IPS-18a (cell line): Measurements from ENCODE around the gene GRM5.
"Not testable (repeated sequence)": the region's sequence is repeated elsewhere in the genome, so short reads cannot be mapped to it uniquely, and the experiment has no call there.

Experiments
- H3K27ac ChIP-seq: one replicate; pipeline ENCODE4 v1.5.1; 2013; ENCODE audit warnings: low read length
- H3K27me3 ChIP-seq: one replicate; pipeline ENCODE4 v1.6.1; 2013; ENCODE audit warnings: mild to moderate bottlenecking, low read length; ENCODE audit not compliant: control insufficient read depth, insufficient read depth
- H3K36me3 ChIP-seq: one replicate; pipeline ENCODE4 v1.6.1; 2013; ENCODE audit warnings: low read depth, low read length; ENCODE audit not compliant: control insufficient read depth
- H3K4me1 ChIP-seq: one replicate; pipeline ENCODE4 v1.6.1; 2013; ENCODE audit warnings: low read depth, low read length; ENCODE audit not compliant: control insufficient read depth
- H3K4me3 ChIP-seq: one replicate; pipeline ENCODE4 v1.5.1; 2013; ENCODE audit warnings: low read length
- H3K9ac ChIP-seq: one replicate; pipeline ENCODE4 v1.6.1; 2013; ENCODE audit warnings: mild to moderate bottlenecking, low read length, moderate library complexity
- H3K9me3 ChIP-seq: one replicate; pipeline ENCODE4 v1.6.1; 2013; ENCODE audit warnings: low read depth, low read length; ENCODE audit not compliant: control insufficient read depth

The GRM5 gene

GRCh38 chr11:88535266-88535665 is 530.5 kb downstream of the GRM5 start:
- Histone ChIP-seq H3K36me3 (no peaks in the 10 kb centered on the region), H3K9me3 (no peaks in the 10 kb centered on the region), H3K27ac (no peak overlapping the region), H3K4me3 (no peak overlapping the region), H3K4me1 (no peaks in the 10 kb centered on the region), H3K9ac (no peak overlapping the region), H3K27me3 (no peaks in the 10 kb centered on the region)

- not testable (repeated sequence) for H3K36me3 ChIP-seq, H3K4me3 ChIP-seq, H3K9ac ChIP-seq, H3K9me3 ChIP-seq, H3K4me1 ChIP-seq, H3K27ac ChIP-seq, H3K27me3 ChIP-seq
Observed at GRCh38 chr11:88534706-88535105, 531.1 kb downstream of the GRM5 start.

- H3K4me3 ChIP-seq, result no peak overlapping the region
- H3K27ac ChIP-seq, result no peak overlapping the region
- no peaks in the 10 kb centered on the region for H3K9me3 ChIP-seq
- H3K36me3 ChIP-seq, result no peaks in the 10 kb centered on the region
- H3K9ac ChIP-seq, result no peak overlapping the region
- H3K27me3 ChIP-seq, result no peaks in the 10 kb centered on the region
- no peaks in the 10 kb centered on the region for H3K4me1 ChIP-seq
Observed at GRCh38 chr11:88534185-88534584, 531.6 kb downstream of the GRM5 start.

GRCh38 chr11:88533001-88533400 is 532.8 kb downstream of the GRM5 start:
- no peaks in the 10 kb centered on the region for H3K36me3 ChIP-seq
- H3K9me3 ChIP-seq, result no peaks in the 10 kb centered on the region

GRCh38 chr11:88531831-88532230 is 534.0 kb downstream of the GRM5 start:
- H3K27ac ChIP-seq, result no peak overlapping the region

More at GRCh38 chr11:88533001-88533400, 532.8 kb downstream of the GRM5 start:
- Histone ChIP-seq H3K27me3 (no peaks in the 10 kb centered on the region), H3K9ac (no peak overlapping the region), H3K4me3 (no peak overlapping the region), H3K4me1 (no peaks in the 10 kb centered on the region), H3K27ac (no peak overlapping the region)

GRCh38 chr11:88529426-88529825 is 536.4 kb downstream of the GRM5 start:
- Histone ChIP-seq H3K9me3 (no peaks in the 10 kb centered on the region), H3K9ac (no peak overlapping the region), H3K27ac (no peak overlapping the region), H3K4me1 (no peaks in the 10 kb centered on the region), H3K36me3 (no peaks in the 10 kb centered on the region), H3K27me3 (no peaks in the 10 kb centered on the region), H3K4me3 (no peak overlapping the region)

More at GRCh38 chr11:88531831-88532230, 534.0 kb downstream of the GRM5 start:
- Histone ChIP-seq H3K9me3 (no peaks in the 10 kb centered on the region), H3K4me1 (no peaks in the 10 kb centered on the region), H3K36me3 (no peaks in the 10 kb centered on the region), H3K27me3 (no peaks in the 10 kb centered on the region), H3K9ac (no peak overlapping the region), H3K4me3 (no peak overlapping the region)

GRCh38 chr11:88523386-88524071 is 542.3 kb downstream of the GRM5 start:
- Histone ChIP-seq H3K36me3 (no peaks in the 10 kb centered on the region), H3K4me3 (no peak overlapping the region), H3K9me3 (no peaks in the 10 kb centered on the region), H3K27me3 (no peaks in the 10 kb centered on the region), H3K4me1 (peaks cover 8% of the 10 kb centered on the region), H3K9ac (no peak overlapping the region), H3K27ac (no peak overlapping the region)

- Histone ChIP-seq H3K27me3 (no peaks in the 10 kb centered on the region), H3K4me3 (no peak overlapping the region), H3K4me1 (peaks cover 8% of the 10 kb centered on the region), H3K9me3 (no peaks in the 10 kb centered on the region), H3K36me3 (no peaks in the 10 kb centered on the region), H3K9ac (no peak overlapping the region), H3K27ac (no peak overlapping the region)
Observed at GRCh38 chr11:88522624-88523385, 543.0 kb downstream of the GRM5 start.

GRCh38 chr11:88521799-88522201 is 544.0 kb downstream of the GRM5 start:
- Histone ChIP-seq H3K9ac (no peak overlapping the region), H3K9me3 (no peaks in the 10 kb centered on the region), H3K27ac (no peak overlapping the region), H3K36me3 (no peaks in the 10 kb centered on the region), H3K4me3 (no peak overlapping the region), H3K27me3 (no peaks in the 10 kb centered on the region), H3K4me1 (peaks cover 8% of the 10 kb centered on the region)

- H3K27ac ChIP-seq, result no peak overlapping the region
- no peaks in the 10 kb centered on the region for H3K27me3 ChIP-seq
- H3K9me3 ChIP-seq, result no peaks in the 10 kb centered on the region
- H3K9ac ChIP-seq, result no peak overlapping the region
- no peaks in the 10 kb centered on the region for H3K36me3 ChIP-seq
- H3K4me1 ChIP-seq, result peaks cover 8% of the 10 kb centered on the region
- H3K4me3 ChIP-seq, result no peak overlapping the region
Observed at GRCh38 chr11:88521399-88521798, 544.4 kb downstream of the GRM5 start.

- Histone ChIP-seq H3K36me3 (no peaks in the 10 kb centered on the region), H3K4me3 (no peak overlapping the region), H3K9me3 (no peaks in the 10 kb centered on the region), H3K27ac (no peak overlapping the region), H3K9ac (no peak overlapping the region), H3K27me3 (no peaks in the 10 kb centered on the region), H3K4me1 (peaks cover 8% of the 10 kb centered on the region)
Observed at GRCh38 chr11:88520391-88520790, 545.4 kb downstream of the GRM5 start.

- Histone ChIP-seq H3K4me3 (no peak overlapping the region), H3K36me3 (no peaks in the 10 kb centered on the region), H3K9me3 (no peaks in the 10 kb centered on the region), H3K27ac (no peak overlapping the region), H3K27me3 (no peaks in the 10 kb centered on the region), H3K9ac (no peak overlapping the region), H3K4me1 (no peaks in the 10 kb centered on the region)
Observed at GRCh38 chr11:88515002-88515401, 550.8 kb downstream of the GRM5 start.
